ENCODE data around the gene SNX7. TPM values are rescaled to one million over a fixed set of nuclear protein-coding genes. Genes with fewer than 3 reads are reported as not detected.

Gene SNX7
- total and polyA plus RNA-seq, 9 of the 15 experiments (the other 6 are each of a cell fraction or from before 2014, with no cell fraction given): 0.09 TPM; not detected in 8

DNA sequence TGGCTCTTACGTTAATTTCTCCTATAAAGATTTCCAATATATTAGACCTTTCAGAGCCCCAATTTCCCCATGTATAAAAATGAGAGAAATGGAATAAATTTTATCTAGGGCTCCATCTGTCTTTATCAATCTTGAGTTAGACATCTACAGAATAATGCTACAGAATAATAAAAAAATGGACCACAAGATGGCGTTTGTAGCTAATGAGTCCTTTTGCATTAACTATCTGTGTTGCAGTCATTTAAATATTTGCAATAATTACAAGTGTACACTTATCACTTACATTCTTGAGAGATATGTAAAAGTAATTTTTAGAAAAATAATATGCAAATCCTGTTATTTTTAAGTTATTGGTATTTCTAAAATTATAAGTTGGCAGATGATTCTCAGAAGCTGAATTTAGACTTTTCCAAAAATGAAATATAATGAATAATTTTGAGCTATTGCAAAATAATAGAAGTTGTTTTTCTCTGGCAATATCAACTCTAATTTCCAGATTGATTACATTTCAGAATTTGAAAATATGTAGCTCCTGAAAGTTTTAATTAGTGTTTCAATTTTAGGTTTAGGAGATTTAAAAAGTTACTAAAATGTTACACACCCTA, 87.7 kb downstream of the SNX7 start:
- no peak for FAIRE-seq
- 0% methylated on average over 2 of the region's 2 CpGs for WGBS (ENCODE audit: insufficient coverage, low coverage, missing lambda C conversion rate)

DNA sequence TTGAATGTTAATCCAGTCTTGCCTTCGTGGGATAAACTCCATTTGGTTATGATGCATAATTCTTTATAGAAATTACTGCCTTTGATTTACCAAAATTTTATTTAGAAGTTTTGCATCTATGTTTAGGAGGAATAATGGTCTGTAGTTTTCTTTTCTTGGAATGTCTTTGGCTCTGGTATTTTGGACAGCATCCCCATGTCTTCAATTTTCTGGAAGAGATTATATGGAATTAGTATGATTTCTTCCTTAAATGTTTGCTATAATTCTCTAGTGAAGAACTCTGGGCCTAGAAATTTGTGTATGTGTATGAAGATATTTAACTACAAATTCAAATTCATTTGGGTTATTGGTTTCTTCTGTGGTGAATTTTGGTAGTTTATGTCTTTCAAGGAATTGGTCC, 92.7 kb downstream of the SNX7 start:
- no peak overlapping the region for H3K27ac ChIP-seq (ENCODE audit: extremely low read depth, low read depth, low read length)
- no TSS peak for BruUV-seq (replicated peaks)
- no peaks in the 10 kb centered on the region for H3K9me1 ChIP-seq (ENCODE audit: control insufficient read depth, insufficient read depth, low read length)
- no peak overlapping the region for H2AFZ ChIP-seq (ENCODE audit: low read depth, low read length)
- no peak overlapping the region for H3K4me2 ChIP-seq (ENCODE audit: insufficient read depth, low read length)
- ChIA-PET POLR2A (no interaction called here), CTCF (ENCODE audit: low intra/inter-chr PET ratio) (no interaction called here)
- no peaks in the 10 kb centered on the region for H3K9me3 ChIP-seq (replicated peaks; ENCODE audit: control insufficient read depth, insufficient read depth, low read depth, low read length)
- H3K36me3 ChIP-seq (ENCODE audit: control insufficient read depth, insufficient read depth, low read length): no peaks in the 10 kb centered on the region
- intact Hi-C loops (cut with micrococcal nuclease) (no loop called here), in situ Hi-C loops (cut with MboI) (no loop called here)
- no peaks in the 10 kb centered on the region for H3K79me2 ChIP-seq (ENCODE audit: control insufficient read depth, insufficient read depth, low read length)
- H3K4me1 ChIP-seq (replicated peaks in 1 of 2; ENCODE audit: control insufficient read depth in 2 of 2, insufficient read depth in 2 of 2, low read length in 2 of 2): no peaks in the 10 kb centered on the region
- H3K27me3 ChIP-seq (ENCODE audit: control insufficient read depth in 2 of 2, insufficient read depth in 2 of 2, low read length in 2 of 2): no peaks in the 10 kb centered on the region
- WGBS (ENCODE audit: insufficient coverage, low coverage, missing lambda C conversion rate): 0% methylated on average over 1 of the region's 1 CpG
- DNase-seq (ENCODE audit: extremely low read depth in 1 of 4, low spot score in 3 of 4) (no peak), FAIRE-seq (no peak), ATAC-seq (no peak)
- H3K9ac ChIP-seq (ENCODE audit: insufficient read depth in 1 of 2, low read depth in 2 of 2, low read length in 2 of 2): no peak overlapping the region
- no peaks in the 10 kb centered on the region for H4K20me1 ChIP-seq (replicated peaks; ENCODE audit: control insufficient read depth, insufficient read depth, low read length)
- H3K4me3 ChIP-seq: no peak overlapping the region
- TF ChIP-seq HIVEP1 (CRISPR knock-in tag; IDR thresholded peaks at IDR 0.05) (no peak), ASH1L (IDR thresholded peaks at IDR 0.05; ENCODE audit: borderline replicate concordance, low read depth, partially characterized antibody) (no peak), RBBP5 (IDR thresholded peaks at IDR 0.05; ENCODE audit: borderline replicate concordance, insufficient read depth, low read length, poor library complexity, severe bottlenecking) (no peak), SMARCC2 (IDR thresholded peaks at IDR 0.05; ENCODE audit: low read depth) (no peak), KDM5B (IDR thresholded peaks at IDR 0.05; ENCODE audit: insufficient replicate concordance, low read depth, low read length) (no peak), EGR1 (conservative IDR thresholded peaks at IDR 0.05) (no peak), HNRNPUL1 (IDR thresholded peaks at IDR 0.05; ENCODE audit: low read length) (no peak)
- TF ChIP-seq, protein P1, sequence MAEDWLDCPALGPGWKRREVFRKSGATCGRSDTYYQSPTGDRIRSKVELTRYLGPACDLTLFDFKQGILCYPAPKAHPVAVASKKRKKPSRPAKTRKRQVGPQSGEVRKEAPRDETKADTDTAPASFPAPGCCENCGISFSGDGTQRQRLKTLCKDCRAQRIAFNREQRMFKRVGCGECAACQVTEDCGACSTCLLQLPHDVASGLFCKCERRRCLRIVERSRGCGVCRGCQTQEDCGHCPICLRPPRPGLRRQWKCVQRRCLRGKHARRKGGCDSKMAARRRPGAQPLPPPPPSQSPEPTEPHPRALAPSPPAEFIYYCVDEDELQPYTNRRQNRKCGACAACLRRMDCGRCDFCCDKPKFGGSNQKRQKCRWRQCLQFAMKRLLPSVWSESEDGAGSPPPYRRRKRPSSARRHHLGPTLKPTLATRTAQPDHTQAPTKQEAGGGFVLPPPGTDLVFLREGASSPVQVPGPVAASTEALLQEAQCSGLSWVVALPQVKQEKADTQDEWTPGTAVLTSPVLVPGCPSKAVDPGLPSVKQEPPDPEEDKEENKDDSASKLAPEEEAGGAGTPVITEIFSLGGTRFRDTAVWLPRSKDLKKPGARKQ (CRISPR knock-in tag; IDR thresholded peaks at IDR 0.05): no peak
- TF ChIP-seq, protein P2, sequence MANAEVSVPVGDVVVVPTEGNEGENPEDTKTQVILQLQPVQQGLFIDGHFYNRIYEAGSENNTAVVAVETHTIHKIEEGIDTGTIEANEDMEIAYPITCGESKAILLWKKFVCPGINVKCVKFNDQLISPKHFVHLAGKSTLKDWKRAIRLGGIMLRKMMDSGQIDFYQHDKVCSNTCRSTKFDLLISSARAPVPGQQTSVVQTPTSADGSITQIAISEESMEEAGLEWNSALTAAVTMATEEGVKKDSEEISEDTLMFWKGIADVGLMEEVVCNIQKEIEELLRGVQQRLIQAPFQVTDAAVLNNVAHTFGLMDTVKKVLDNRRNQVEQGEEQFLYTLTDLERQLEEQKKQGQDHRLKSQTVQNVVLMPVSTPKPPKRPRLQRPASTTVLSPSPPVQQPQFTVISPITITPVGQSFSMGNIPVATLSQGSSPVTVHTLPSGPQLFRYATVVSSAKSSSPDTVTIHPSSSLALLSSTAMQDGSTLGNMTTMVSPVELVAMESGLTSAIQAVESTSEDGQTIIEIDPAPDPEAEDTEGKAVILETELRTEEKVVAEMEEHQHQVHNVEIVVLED (CRISPR knock-in tag; IDR thresholded peaks at IDR 0.05): no peak

More for the DNA sequence above, 87.7 kb downstream of the SNX7 start:
- TF ChIP-seq KAT2B (IDR thresholded peaks at IDR 0.05; ENCODE audit: low read depth, low read length): no peak
- TF ChIP-seq MIER1 (IDR thresholded peaks at IDR 0.05; ENCODE audit: low read depth): no peak
- no peak for TF ChIP-seq ZNF551 (CRISPR knock-in tag; IDR thresholded peaks at IDR 0.05)
- no peak for TF ChIP-seq STAG1 (CRISPR knock-in tag; IDR thresholded peaks at IDR 0.05; ENCODE audit: borderline replicate concordance)
- TF ChIP-seq ZNF717 (CRISPR knock-in tag; IDR thresholded peaks at IDR 0.05): no peak
- TF ChIP-seq RAD21 (CRISPR knock-in tag; conservative IDR thresholded peaks at IDR 0.05 in 1 of 2, IDR thresholded peaks at IDR 0.05 in 1 of 2): peak in 1 of 2 experiments; percentile 29; a peak in 2 of 4 replicates
- Histone ChIP-seq H3K79me2 (ENCODE audit: control insufficient read depth, insufficient read depth, low read length) (no peaks in the 10 kb centered on the region), H3K9me1 (ENCODE audit: control insufficient read depth, insufficient read depth, low read length) (no peaks in the 10 kb centered on the region), H2AFZ (ENCODE audit: low read depth, low read length) (no peak overlapping the region), H3K4me1 (replicated peaks in 1 of 2; ENCODE audit: control insufficient read depth in 2 of 2, insufficient read depth in 2 of 2, low read length in 2 of 2) (no peaks in the 10 kb centered on the region), H3K27me3 (ENCODE audit: control insufficient read depth in 2 of 2, insufficient read depth in 2 of 2, low read length in 2 of 2) (no peaks in the 10 kb centered on the region), H3K9ac (ENCODE audit: insufficient read depth in 1 of 2, low read depth in 2 of 2, low read length in 2 of 2) (no peak overlapping the region), H3K36me3 (ENCODE audit: control insufficient read depth, insufficient read depth, low read length) (no peaks in the 10 kb centered on the region), H3K27ac (ENCODE audit: extremely low read depth, low read depth, low read length) (no peak overlapping the region), H3K4me2 (ENCODE audit: insufficient read depth, low read length) (no peak overlapping the region), H3K4me3 (no peak overlapping the region), H3K9me3 (replicated peaks; ENCODE audit: control insufficient read depth, insufficient read depth, low read depth, low read length) (no peaks in the 10 kb centered on the region), H4K20me1 (replicated peaks; ENCODE audit: control insufficient read depth, insufficient read depth, low read length) (no peaks in the 10 kb centered on the region)
- in situ Hi-C loops (cut with MboI): no loop called here
- BruUV-seq (replicated peaks): no TSS peak
- DNase-seq (ENCODE audit: extremely low read depth in 1 of 4, low spot score in 3 of 4): no peak
- POLR2A ChIA-PET: no interaction called here
- intact Hi-C loops (cut with micrococcal nuclease): no loop called here
- CTCF ChIA-PET (ENCODE audit: low intra/inter-chr PET ratio): no interaction called here
- ATAC-seq: no peak
